LoVo (cell line): ENCODE results near the gene SPATA22.
"Not testable (repeated sequence)": the region's sequence is repeated elsewhere in the genome, so short reads cannot be mapped to it uniquely, and the experiment has no call there.

Experiments
- DNase-seq: peaks from one replicate; pipeline ENCODE4 v3.0.0-alpha.2; 2016; ENCODE audit warnings: low spot score

SPATA22 gene, protein sequence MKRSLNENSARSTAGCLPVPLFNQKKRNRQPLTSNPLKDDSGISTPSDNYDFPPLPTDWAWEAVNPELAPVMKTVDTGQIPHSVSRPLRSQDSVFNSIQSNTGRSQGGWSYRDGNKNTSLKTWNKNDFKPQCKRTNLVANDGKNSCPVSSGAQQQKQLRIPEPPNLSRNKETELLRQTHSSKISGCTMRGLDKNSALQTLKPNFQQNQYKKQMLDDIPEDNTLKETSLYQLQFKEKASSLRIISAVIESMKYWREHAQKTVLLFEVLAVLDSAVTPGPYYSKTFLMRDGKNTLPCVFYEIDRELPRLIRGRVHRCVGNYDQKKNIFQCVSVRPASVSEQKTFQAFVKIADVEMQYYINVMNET

GRCh38 chr17:3471599-3471998 is at the start of gene SPATA22:
TSS of gene SPATA22 (minus strand) at chr17:3471819. CDS start at chr17:3469325, 2,494 bp downstream.
- no peak for DNase-seq

GRCh38 chr17:3519472-3519871 is 47.9 kb upstream of the SPATA22 start:
- not testable (repeated sequence) for DNase-seq

- no peak for DNase-seq
These were observed 43.3 kb upstream of the SPATA22 start for GRCh38 chr17:3514873-3515272.

DNA sequence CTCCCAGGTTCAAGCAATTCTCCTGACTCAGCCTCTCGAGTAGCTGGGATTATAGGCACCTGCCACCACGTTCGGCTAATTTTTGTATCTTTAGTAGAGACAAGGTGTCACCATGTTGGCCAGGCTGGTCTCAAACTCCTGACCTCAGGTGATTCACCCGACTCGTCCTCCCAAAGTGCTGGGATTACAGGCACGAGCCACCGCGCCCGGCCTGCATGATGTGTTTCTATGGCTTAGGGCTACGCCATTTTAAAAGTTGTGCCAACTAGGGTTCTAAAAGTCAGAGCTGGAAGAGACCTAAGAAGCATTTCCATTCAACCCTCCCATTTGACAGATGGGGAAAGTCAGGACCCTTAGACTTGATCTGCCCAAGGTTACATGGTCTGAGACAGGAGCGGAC is 42.5 kb upstream of the SPATA22 start:
- DNase-seq: not testable (repeated sequence)

- DNase-seq: no peak
These were observed 41.9 kb upstream of the SPATA22 start for GRCh38 chr17:3513305-3514035.

DNA sequence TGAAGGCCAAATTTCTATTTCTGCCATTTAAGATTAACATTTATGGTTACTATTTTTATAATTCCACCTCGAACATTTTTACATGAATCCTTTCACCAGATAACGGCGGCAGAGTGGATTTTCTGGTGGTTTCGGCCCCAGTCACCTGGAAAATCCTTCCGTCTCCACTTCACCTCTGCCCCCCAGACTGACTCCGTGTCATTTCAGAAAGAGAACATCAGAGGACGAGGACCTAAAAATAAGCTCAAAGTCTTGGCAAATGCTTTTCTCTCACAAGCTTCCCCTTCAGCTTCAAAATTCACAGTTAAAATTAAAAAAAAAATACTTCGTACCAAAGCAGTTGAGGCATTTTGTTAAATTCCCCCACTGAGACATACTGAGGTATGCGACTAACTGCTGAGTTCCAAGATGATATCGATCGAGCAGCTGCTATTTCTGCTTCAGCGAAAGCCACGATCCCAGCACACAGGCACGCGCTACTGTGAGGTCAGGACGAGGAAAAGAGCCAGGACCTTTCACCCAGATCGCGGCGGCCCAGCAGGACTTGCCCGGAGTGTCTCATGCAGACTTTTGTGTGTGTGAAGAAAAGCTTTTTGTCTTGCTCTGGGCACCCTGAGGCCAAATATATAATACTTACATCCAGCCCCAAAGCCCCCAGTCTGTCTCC is 41.0 kb upstream of the SPATA22 start:
- no peak for DNase-seq

GRCh38 chr17:3511852-3512504 is 40.4 kb upstream of the SPATA22 start:
- no peak for DNase-seq

- no peak for DNase-seq
These were observed 38.5 kb upstream of the SPATA22 start for GRCh38 chr17:3510090-3510489.

- DNase-seq: no peak
These were observed 36.2 kb upstream of the SPATA22 start for GRCh38 chr17:3507869-3508268.

DNA sequence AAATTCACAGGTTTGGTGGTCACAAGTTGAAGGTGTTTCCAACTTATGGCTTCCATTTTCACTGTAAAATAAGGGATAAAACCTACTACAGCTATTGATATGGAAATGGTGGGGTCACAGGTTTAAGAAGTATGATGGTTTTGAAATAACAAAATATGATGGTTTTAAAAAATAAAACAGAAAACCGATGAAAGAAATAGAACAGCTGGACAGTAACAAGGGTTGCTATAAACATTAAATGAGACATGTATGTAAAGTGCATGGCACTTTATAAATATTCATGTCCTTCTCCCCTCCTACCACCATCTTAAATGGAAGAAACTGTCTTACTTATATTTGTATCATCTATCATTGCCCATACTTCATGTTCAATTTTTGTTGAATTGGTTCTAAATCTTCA is 35.5 kb upstream of the SPATA22 start:
- DNase-seq: no peak

- no peak for DNase-seq
These were observed 34.4 kb upstream of the SPATA22 start for GRCh38 chr17:3506054-3506453.

GRCh38 chr17:3505008-3505407 is 33.4 kb upstream of the SPATA22 start:
- DNase-seq: no peak

GRCh38 chr17:3503285-3503684 is 31.7 kb upstream of the SPATA22 start:
- DNase-seq: no peak

DNA sequence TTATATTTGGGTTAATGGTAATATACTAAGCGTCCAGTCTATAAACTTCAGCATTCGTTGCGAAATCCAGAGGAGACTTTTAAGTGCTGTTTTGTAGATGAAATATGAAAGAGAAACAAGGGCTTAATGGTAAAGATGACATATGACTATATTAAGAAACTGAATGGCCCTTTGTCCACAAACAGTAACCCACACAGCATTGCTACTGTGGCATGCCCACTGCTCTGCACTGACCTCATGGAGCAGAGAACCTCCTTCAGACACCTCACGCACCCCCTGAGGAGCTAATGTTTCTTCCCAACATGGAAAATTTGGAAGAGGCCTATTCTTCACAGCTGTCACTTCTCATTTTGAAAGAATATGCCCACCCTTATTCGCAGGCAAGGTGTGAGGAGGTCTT is 30.8 kb upstream of the SPATA22 start:
- no peak for DNase-seq

GRCh38 chr17:3501344-3501743 is 29.7 kb upstream of the SPATA22 start:
- DNase-seq: no peak

- no peak for DNase-seq
These were observed 25.5 kb upstream of the SPATA22 start for GRCh38 chr17:3497101-3497500.

DNA sequence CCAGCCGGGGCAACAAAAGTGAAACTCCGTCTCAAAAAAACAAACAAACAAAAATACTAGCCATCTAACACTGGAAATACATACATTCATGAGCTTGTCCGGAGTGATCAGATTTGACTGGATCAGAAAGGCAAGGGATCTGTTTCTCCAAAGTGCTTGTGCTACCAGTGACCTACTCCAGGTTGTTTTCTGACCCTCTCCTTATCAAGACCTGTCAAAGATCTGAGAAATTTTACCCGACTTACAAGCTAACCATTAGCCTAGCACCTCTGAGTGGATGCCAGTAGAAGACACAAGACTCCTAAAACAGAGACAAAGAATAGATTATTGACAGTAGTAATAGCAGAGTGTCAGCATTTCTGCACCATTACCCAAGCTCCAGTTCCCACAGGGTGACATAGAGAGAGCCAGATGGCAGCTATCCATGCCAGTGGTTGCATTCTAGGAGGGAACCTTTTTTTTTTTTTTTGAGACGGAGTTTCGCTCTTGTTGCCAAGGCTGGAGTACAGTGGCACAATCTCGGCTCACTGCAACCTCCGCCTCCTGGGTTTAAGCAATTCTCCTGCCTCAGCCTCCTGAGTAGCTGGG is 14.0 kb upstream of the SPATA22 start:
- DNase-seq: no peak

DNA sequence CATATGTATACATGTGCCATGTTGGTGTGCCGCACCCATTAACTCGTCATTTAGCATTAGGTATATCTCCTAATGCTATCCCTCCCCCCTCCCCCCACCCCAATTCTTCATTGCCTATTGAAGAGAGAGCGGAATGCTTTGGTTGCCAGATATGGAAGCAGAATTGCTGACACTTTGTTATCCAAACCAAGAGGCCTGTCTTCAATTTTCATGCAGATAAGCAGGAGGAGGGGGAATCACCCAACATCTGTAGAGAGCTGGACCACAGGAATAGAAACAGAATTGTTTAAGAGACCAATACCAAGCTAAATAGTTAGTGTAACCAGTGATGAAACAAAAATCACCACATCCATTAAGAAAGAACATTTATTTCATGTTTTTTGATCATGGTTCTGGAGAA is 11.2 kb upstream of the SPATA22 start:
- no peak for DNase-seq

GRCh38 chr17:3479988-3480387 is 8.4 kb upstream of the SPATA22 start:
- no peak for DNase-seq

- no peak for DNase-seq
These were observed 4.4 kb upstream of the SPATA22 start, which contains the start of gene ASPA for GRCh38 chr17:3475812-3476610. TSS of gene ASPA (plus strand) at chr17:3475997. CDS start at chr17:3476160, 163 bp downstream.

- no peak for DNase-seq
These were observed 3.6 kb upstream of the SPATA22 start for GRCh38 chr17:3475251-3475685.
